Fibroblast of pulmonary artery (primary cell): ENCODE measurements around the gene SLC9A4.

Experiments
- DNase-seq: peaks from one replicate; pipeline ENCODE4 v3.0.0-alpha.2; 2010; ENCODE audit warnings: low read depth
- H3K4me3 ChIP-seq: replicated peaks from 2 replicates; pipeline ENCODE4 v1.5.1; 2011; ENCODE audit warnings: low read depth, mild to moderate bottlenecking, control low read depth, low read length, moderate library complexity
- CTCF ChIP-seq: IDR thresholded peaks from 2 replicates; pipeline ENCODE4 v1.5.1; 2011; ENCODE audit warnings: mild to moderate bottlenecking, control low read depth, low read length, inconsistent platforms; ENCODE audit errors: missing control alignments

The SLC9A4 gene

GRCh38 chr2:102508863-102509262 is 35.8 kb downstream of the SLC9A4 start:
- H3K4me3 ChIP-seq = no peak overlapping the region
- TF ChIP-seq CTCF = no peak
- DNase-seq = no peak

- no peak overlapping the region for H3K4me3 ChIP-seq
- peak; percentile 62 for DNase-seq
- TF ChIP-seq CTCF = no peak
Observed at GRCh38 chr2:102509749-102510148, 36.7 kb downstream of the SLC9A4 start.

GRCh38 chr2:102510791-102511575 is 38.0 kb downstream of the SLC9A4 start:
- no peak for DNase-seq
- no peak overlapping the region for H3K4me3 ChIP-seq
- TF ChIP-seq CTCF = no peak

- H3K4me3 ChIP-seq = no peak overlapping the region
- DNase-seq = no peak
- no peak for TF ChIP-seq CTCF
Observed at GRCh38 chr2:102512161-102512560, 39.1 kb downstream of the SLC9A4 start.

GRCh38 chr2:102513355-102513939 is 40.4 kb downstream of the SLC9A4 start:
- no peak for TF ChIP-seq CTCF
- no peak overlapping the region for H3K4me3 ChIP-seq
- no peak for DNase-seq

GRCh38 chr2:102514061-102514785 is 41.2 kb downstream of the SLC9A4 start:
- peak; percentile 96 for DNase-seq
- no peak for TF ChIP-seq CTCF
- H3K4me3 ChIP-seq = no peak overlapping the region
